GM12878 (cell line): ENCODE results near the gene BANP. TPM values are rescaled to one million over a fixed set of nuclear protein-coding genes. Genes with fewer than 3 reads are reported as not detected.

ENCODE experiments used
- ATAC-seq: fragments of 200-7000 bp; cut with Tn5 transposase; 3 replicates; pipeline ENCODE4 v1.9.1; 2020; ENCODE audit warnings: mild to moderate bottlenecking, moderate library complexity
- BruUV-seq: library from RNA; stranded (reverse); fragments of 400-500 nt; replicated peaks from 2 replicates; lab custom pipeline; 2021; lab: Mats Ljungman, UMichigan
- CTCF ChIA-PET: fragments of 300-600 bp; sonication (Branson Sonifier 250); formaldehyde crosslinking; extraction: SDS; loops from one replicate; lab custom pipeline; 2021; ENCODE audit warnings: inconsistent platforms; lab: Yijun Ruan, JAX
- POLR2A ChIA-PET: fragments of 350-600 bp; formaldehyde crosslinking; extraction: SDS; loops from one replicate; lab custom pipeline; 2021; ENCODE audit warnings: inconsistent platforms; lab: Charles Lee
- RAD21 ChIA-PET: fragments of 300-600 bp; sonication (Branson Sonifier 250); formaldehyde crosslinking; loops from one replicate; lab custom pipeline; 2023; ENCODE audit warnings: antibody characterized with exemption; ENCODE audit not compliant: unreplicated experiment; lab: Charles Lee
- SMC1A ChIA-PET: fragments of 300-600 bp; sonication (Branson Sonifier 250); formaldehyde crosslinking; loops from one replicate; lab custom pipeline; 2023; ENCODE audit not compliant: unreplicated experiment, uncharacterized antibody; lab: Charles Lee
- DNase-seq: peaks from one replicate; pipeline ENCODE4 v3.0.0-alpha.2; 2011; ENCODE audit warnings: low read depth, low spot score
- FAIRE-seq: peaks from 3 replicates; lab custom pipeline; 2011; peaks lifted over from hg19 to GRCh38; lab: Jason Lieb, UNC
- H2AFZ ChIP-seq: 2 replicates; pipeline ENCODE4 v1.6.0; 2011; ENCODE audit warnings: low read depth, low read length, control low read depth; ENCODE audit not compliant: control insufficient read depth
- H3K27ac ChIP-seq: 2 replicates; pipeline ENCODE4 v1.5.1; 2011; ENCODE audit warnings: control low read depth; ENCODE audit not compliant: control insufficient read depth, insufficient read depth
- H3K27me3 ChIP-seq, 2 experiments: replicated peaks in 1 of 2; 2 replicates each; pipeline versions ENCODE4 v1.6.0 to v1.6.1; 2011; ENCODE audit warnings: low read length in 1 of 2; ENCODE audit not compliant: control insufficient read depth in 2 of 2, insufficient read depth in 2 of 2
- H3K36me3 ChIP-seq, 2 experiments: 2 replicates each; pipeline ENCODE4 v1.5.1; 2011; ENCODE audit warnings: low read length in 1 of 2; ENCODE audit not compliant: control insufficient read depth in 2 of 2, insufficient read depth in 2 of 2
- H3K4me1 ChIP-seq: 2 replicates; pipeline ENCODE4 v1.6.1; 2011; ENCODE audit warnings: mild to moderate bottlenecking, low read length, moderate library complexity, mixed read lengths; ENCODE audit not compliant: control insufficient read depth, insufficient read depth
- H3K4me2 ChIP-seq: 2 replicates; pipeline ENCODE4 v1.6.0; 2011; ENCODE audit warnings: control low read depth; ENCODE audit not compliant: control insufficient read depth, insufficient read depth
- H3K4me3 ChIP-seq: fragments of 200-600 bp; sonication (generic); 2 replicates; pipeline ENCODE4 v1.5.1; 2016
- H3K79me2 ChIP-seq: 2 replicates; pipeline ENCODE4 v1.6.0; 2011; ENCODE audit warnings: low read length; ENCODE audit not compliant: control insufficient read depth, insufficient read depth
- H3K9ac ChIP-seq: 2 replicates; pipeline ENCODE4 v1.8.0; 2011; ENCODE audit warnings: low read length, control low read depth, mixed read lengths; ENCODE audit not compliant: control insufficient read depth, insufficient read depth
- H3K9me3 ChIP-seq: replicated peaks from 3 replicates; pipeline ENCODE4 v1.5.1; 2011; ENCODE audit warnings: mild to moderate bottlenecking, low read length; ENCODE audit not compliant: control insufficient read depth, insufficient read depth
- H4K20me1 ChIP-seq: 2 replicates; pipeline ENCODE4 v1.6.0; 2011; ENCODE audit not compliant: control insufficient read depth, insufficient read depth
- BCL11A ChIP-seq: IDR thresholded peaks from 2 replicates; pipeline ENCODE4 v1.6.1; 2011; ENCODE audit warnings: low read depth, low read length
- CHD1 ChIP-seq: IDR thresholded peaks from 2 replicates; pipeline ENCODE4 v1.6.1; 2012; ENCODE audit warnings: low read depth, low read length, improper control_type of control experiment
- CREM ChIP-seq: IDR thresholded peaks from 2 replicates; pipeline ENCODE4 v1.6.1; 2014; ENCODE audit warnings: antibody characterized with exemption, low read depth
- HDAC6 ChIP-seq: fragments of 200-600 bp; sonication (generic); IDR thresholded peaks from one replicate; pipeline ENCODE4 v1.8.0; 2017; ENCODE audit warnings: antibody characterized with exemption; ENCODE audit not compliant: unreplicated experiment
- IKZF2 ChIP-seq, 2 experiments: fragments of 450-650 bp; IDR thresholded peaks; 2 replicates each; pipeline ENCODE4 v1.6.1; 2017; ENCODE audit warnings: mild to moderate bottlenecking in 2 of 2, moderate library complexity in 2 of 2
- JUNB ChIP-seq: IDR thresholded peaks from 2 replicates; pipeline ENCODE4 v1.6.1; 2016; ENCODE audit warnings: antibody characterized with exemption, mild to moderate bottlenecking
- MYB ChIP-seq: fragments of 150-350 bp; IDR thresholded peaks from 2 replicates; pipeline ENCODE4 v1.6.1; 2014; ENCODE audit warnings: mild to moderate bottlenecking, low read depth, low read length, borderline replicate concordance
- NBN ChIP-seq: fragments of 450-650 bp; IDR thresholded peaks from 2 replicates; pipeline ENCODE4 v1.6.1; 2016
- NR2C1 ChIP-seq: fragments of 450-650 bp; IDR thresholded peaks from 2 replicates; pipeline ENCODE4 v1.6.1; 2017; ENCODE audit warnings: antibody characterized with exemption, mild to moderate bottlenecking, moderate library complexity
- PML ChIP-seq: IDR thresholded peaks from 2 replicates; pipeline ENCODE4 v1.6.1; 2012; ENCODE audit warnings: low read length, inconsistent platforms
- POLR2AphosphoS2 ChIP-seq: IDR thresholded peaks from 2 replicates; pipeline ENCODE4 v1.6.1; 2011; ENCODE audit warnings: low read depth, mild to moderate bottlenecking, low read length, improper control_type of control experiment, moderate library complexity
- POLR2AphosphoS5 ChIP-seq: IDR thresholded peaks from 2 replicates; pipeline ENCODE4 v1.6.1; 2011; ENCODE audit warnings: mild to moderate bottlenecking, low read length, inconsistent platforms
- RBBP5 ChIP-seq: fragments of 200-600 bp; sonication (generic); conservative IDR thresholded peaks from 2 replicates; pipeline ENCODE4 v1.6.1; 2016
- RUNX3 ChIP-seq: IDR thresholded peaks from 2 replicates; pipeline ENCODE4 v1.6.1; 2012; ENCODE audit warnings: low read length, inconsistent platforms
- SMARCA5 ChIP-seq: fragments of 450-650 bp; IDR thresholded peaks from 2 replicates; pipeline ENCODE4 v1.6.1; 2017; ENCODE audit warnings: mild to moderate bottlenecking
- SRF ChIP-seq, 2 experiments: IDR thresholded peaks; 2 replicates each; pipeline ENCODE4 v1.6.1; 2011; ENCODE audit warnings: low read depth in 2 of 2, low read length in 2 of 2, mild to moderate bottlenecking in 1 of 2, moderate library complexity in 1 of 2
- USF1 ChIP-seq: IDR thresholded peaks from 2 replicates; pipeline ENCODE4 v1.6.1; 2011; ENCODE audit warnings: borderline replicate concordance, low read depth, mild to moderate bottlenecking, moderate library complexity, mixed read lengths, low read length; ENCODE audit not compliant: insufficient read depth; ENCODE audit errors: extremely low read length
- WGBS: methylation state at CpG from one replicate; pipeline ENCODE4 v1.1.6; 2016; ENCODE audit warnings: low lambda C conversion rate; ENCODE audit not compliant: insufficient replicate concordance, insufficient coverage; ENCODE audit errors: missing lambda C conversion rate; 5-methylcytosine and 5-hydroxymethylcytosine counted together
- in situ Hi-C: fragments of 300-500 bp; cut with MboI; formaldehyde crosslinking; loops from 9 replicates; pipeline ENCODE4 v1.14.3; 2018; ENCODE audit warnings: mixed read lengths
- intact Hi-C: fragments of 100-400 bp; cut with micrococcal nuclease; formaldehyde crosslinking; loops from one replicate; pipeline ENCODE4 v1.14.2; 2022; ENCODE audit not compliant: unreplicated experiment
- polyA plus RNA-seq, 11 experiments: library from polyadenylated mRNA; depleted of rRNA in 4 of 11; unstranded in 6 of 11; stranded (reverse) in 5 of 11; fragments of >200 nt; fragmentation: Nextera tagmentation in 4 of 11; fragmentation: Illumina TruSeq in 1 of 11; extraction: Ambion mirVana in 4 of 11; extraction: Trizol in 1 of 11; gene quantifications; 1 replicate in 1 of 11; 2 replicates in 10 of 11; pipeline versions ENCODE4 v1.2.1 to v1.2.3, GENCODE V29; 2011 to 2016; ENCODE audit warnings: inconsistent platforms in 2 of 11, missing spikeins in 2 of 11, low read depth in 1 of 11
- total RNA-seq, 4 experiments: library from RNA; depleted of rRNA in 3 of 4; stranded (reverse); fragments of >200 nt in 3 of 4; fragmentation: Illumina TruSeq in 1 of 4; extraction: Trizol in 1 of 4; gene quantifications; 2 replicates each; pipeline versions ENCODE4 v1.2.1 to v1.2.3, GENCODE V29; 2013 to 2021
- TF ChIP-seq, protein P1 (sequence below): fragments of 450-650 bp; IDR thresholded peaks from 2 replicates; pipeline ENCODE4 v1.6.1; 2018; ENCODE audit warnings: mild to moderate bottlenecking, low read depth, moderate library complexity; ENCODE audit not compliant: partially characterized antibody
- TF ChIP-seq, protein P2 (sequence below): fragments of 450-650 bp; IDR thresholded peaks from 2 replicates; pipeline ENCODE4 v1.6.1; 2016; ENCODE audit warnings: mild to moderate bottlenecking

Gene BANP
- total and polyA plus RNA-seq, 10 of the 15 experiments (the other 5 are each of a cell fraction or from before 2014, with no cell fraction given) = 3.9 to 21.9 (median 12.2) TPM

DNA sequence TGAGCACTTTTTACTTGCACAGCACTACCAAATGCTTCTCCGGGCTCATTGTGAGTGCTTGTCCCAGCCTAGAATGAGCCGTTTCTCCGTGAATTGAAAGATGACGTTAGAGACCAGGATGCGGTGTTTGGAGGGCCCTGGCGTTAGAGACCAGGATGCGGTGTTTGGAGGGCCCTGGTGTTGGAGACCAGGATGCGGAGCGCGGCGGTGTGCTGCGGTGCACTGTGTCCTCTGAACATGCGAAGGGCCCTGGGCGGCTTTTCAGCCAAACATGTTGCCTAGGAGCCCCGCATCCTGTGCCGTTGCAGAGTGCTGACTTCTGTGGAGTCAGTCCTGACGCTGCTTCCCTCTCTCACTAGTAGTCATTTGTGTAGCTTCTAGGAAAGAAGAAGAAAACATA, 42.7 kb downstream of the BANP start (continued):
- TF ChIP-seq, protein P1, sequence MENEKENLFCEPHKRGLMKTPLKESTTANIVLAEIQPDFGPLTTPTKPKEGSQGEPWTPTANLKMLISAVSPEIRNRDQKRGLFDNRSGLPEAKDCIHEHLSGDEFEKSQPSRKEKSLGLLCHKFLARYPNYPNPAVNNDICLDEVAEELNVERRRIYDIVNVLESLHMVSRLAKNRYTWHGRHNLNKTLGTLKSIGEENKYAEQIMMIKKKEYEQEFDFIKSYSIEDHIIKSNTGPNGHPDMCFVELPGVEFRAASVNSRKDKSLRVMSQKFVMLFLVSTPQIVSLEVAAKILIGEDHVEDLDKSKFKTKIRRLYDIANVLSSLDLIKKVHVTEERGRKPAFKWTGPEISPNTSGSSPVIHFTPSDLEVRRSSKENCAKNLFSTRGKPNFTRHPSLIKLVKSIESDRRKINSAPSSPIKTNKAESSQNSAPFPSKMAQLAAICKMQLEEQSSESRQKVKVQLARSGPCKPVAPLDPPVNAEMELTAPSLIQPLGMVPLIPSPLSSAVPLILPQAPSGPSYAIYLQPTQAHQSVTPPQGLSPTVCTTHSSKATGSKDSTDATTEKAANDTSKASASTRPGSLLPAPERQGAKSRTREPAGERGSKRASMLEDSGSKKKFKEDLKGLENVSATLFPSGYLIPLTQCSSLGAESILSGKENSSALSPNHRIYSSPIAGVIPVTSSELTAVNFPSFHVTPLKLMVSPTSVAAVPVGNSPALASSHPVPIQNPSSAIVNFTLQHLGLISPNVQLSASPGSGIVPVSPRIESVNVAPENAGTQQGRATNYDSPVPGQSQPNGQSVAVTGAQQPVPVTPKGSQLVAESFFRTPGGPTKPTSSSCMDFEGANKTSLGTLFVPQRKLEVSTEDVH = no peak

GRCh38 chr16:87995644-87996043, 44.4 kb downstream of the BANP start:
- Histone ChIP-seq H2AFZ (no peak overlapping the region), H3K79me2 (no peaks in the 10 kb centered on the region), H3K36me3 (peaks cover 2 to 4% of the 10 kb centered on the region in 2 experiments; a peak in 2 of 4 replicates), H4K20me1 (no peaks in the 10 kb centered on the region), H3K27me3 (no peaks in the 10 kb centered on the region), H3K9ac (no peak overlapping the region), H3K4me1 (no peaks in the 10 kb centered on the region), H3K4me3 (no peak overlapping the region), H3K4me2 (no peak overlapping the region), H3K27ac (no peak overlapping the region), H3K9me3 (no peaks in the 10 kb centered on the region)
- CTCF ChIA-PET = no interaction called here
- RAD21 ChIA-PET = no interaction called here
- SMC1A ChIA-PET = no interaction called here
- intact Hi-C loops = no loop called here
- ATAC-seq (no peak), FAIRE-seq (no peak), DNase-seq (no peak)
- in situ Hi-C loops = no loop called here
- POLR2A ChIA-PET = no interaction called here
- 96% methylated on average over 13 of the region's 17 CpGs for WGBS
- BruUV-seq = no TSS peak
- TF ChIP-seq BCL11A = no peak
- no peak for TF ChIP-seq SRF (IDR thresholded peaks at IDR 0.05; ENCODE audit: low read depth in 2 of 2, low read length in 2 of 2)
- no peak for TF ChIP-seq SMARCA5
- TF ChIP-seq USF1 = no peak
- TF ChIP-seq NBN = no peak
- TF ChIP-seq RUNX3 = no peak
- TF ChIP-seq NR2C1 = no peak
- no peak for TF ChIP-seq HDAC6
- TF ChIP-seq JUNB = no peak
- TF ChIP-seq CHD1 = no peak
- TF ChIP-seq POLR2AphosphoS5 = no peak
- no peak for TF ChIP-seq CREM
- no peak for TF ChIP-seq MYB
- TF ChIP-seq IKZF2 (IDR thresholded peaks at IDR 0.05) = no peak
- TF ChIP-seq, protein P2, sequence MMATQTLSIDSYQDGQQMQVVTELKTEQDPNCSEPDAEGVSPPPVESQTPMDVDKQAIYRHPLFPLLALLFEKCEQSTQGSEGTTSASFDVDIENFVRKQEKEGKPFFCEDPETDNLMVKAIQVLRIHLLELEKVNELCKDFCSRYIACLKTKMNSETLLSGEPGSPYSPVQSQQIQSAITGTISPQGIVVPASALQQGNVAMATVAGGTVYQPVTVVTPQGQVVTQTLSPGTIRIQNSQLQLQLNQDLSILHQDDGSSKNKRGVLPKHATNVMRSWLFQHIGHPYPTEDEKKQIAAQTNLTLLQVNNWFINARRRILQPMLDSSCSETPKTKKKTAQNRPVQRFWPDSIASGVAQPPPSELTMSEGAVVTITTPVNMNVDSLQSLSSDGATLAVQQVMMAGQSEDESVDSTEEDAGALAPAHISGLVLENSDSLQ = no peak
- TF ChIP-seq POLR2AphosphoS2 = no peak
- TF ChIP-seq PML = no peak
- TF ChIP-seq RBBP5 = no peak
